ENCODE data around the gene TTF2.

- no peak for TF ChIP-seq SUZ12 (IDR thresholded peaks at IDR 0.05)
- no peak for TF ChIP-seq ARNT (IDR thresholded peaks at IDR 0.05)
- TF ChIP-seq NFRKB (IDR thresholded peaks at IDR 0.05): no peak
- TF ChIP-seq BHLHE40 (IDR thresholded peaks at IDR 0.05; ENCODE audit: borderline replicate concordance): no peak
- TF ChIP-seq ELF4 (IDR thresholded peaks at IDR 0.05): no peak
- no peak for TF ChIP-seq FOXA1 (IDR thresholded peaks at IDR 0.05)
Measured at GRCh38 chr1:117045644-117046043, 14.5 kb upstream of the TTF2 start.
